ENCODE results near the gene IFIT3.

Gene IFIT3

DNA sequence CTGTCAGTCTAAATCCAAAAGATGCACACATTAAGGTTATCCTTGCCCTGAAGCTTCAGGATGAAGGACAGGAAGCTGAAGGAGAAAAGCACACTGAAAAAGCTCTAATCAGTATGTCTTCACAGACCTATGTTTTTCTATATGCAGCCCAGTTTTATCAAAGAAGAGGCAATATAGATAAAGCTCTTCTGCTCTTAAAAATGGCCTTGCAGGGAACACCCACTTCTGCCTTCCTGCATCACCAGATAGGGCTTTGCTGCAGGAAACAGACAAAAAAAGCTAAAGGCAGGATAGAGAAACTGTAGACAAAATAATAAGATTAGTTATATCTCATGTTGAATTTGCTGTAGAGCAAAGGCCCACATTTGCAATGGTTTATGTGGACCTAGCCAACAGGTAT lies 35.1 kb downstream of the IFIT3 start:
- DNase-seq, result no peak

DNA sequence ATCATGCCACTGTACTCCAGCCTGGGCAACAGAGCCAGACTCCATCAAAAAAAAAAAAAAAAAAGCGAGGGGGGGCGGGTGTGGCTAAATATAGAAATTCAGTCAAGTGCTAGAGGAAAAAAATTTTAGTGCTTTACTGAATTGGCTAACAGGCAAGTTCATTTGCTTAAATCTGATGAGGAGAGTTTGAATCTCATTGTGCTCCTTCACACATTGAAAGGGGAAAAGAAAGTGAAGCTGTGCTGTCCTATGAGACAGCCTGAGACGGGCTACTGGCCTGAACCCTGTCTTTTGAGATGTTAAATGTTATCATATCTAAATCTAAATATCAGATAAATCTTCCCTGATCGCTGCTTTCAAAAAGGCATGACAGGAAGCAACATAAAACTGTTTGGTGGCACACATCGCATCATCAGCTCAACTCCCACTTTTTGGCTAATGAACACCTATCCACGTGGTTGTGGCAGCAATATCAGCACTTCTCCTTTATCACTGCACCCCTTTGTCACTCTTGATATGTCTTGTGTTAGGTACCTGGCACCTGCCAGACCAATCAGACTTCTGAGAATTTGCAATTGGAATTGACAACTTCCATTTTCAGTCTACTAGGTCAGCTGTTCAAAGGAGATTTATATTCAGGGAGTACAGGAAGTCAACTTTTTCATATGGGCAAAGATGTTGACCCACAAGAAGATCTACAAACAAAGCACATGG lies 36.1 kb downstream of the IFIT3 start:
- no peak for DNase-seq

DNA sequence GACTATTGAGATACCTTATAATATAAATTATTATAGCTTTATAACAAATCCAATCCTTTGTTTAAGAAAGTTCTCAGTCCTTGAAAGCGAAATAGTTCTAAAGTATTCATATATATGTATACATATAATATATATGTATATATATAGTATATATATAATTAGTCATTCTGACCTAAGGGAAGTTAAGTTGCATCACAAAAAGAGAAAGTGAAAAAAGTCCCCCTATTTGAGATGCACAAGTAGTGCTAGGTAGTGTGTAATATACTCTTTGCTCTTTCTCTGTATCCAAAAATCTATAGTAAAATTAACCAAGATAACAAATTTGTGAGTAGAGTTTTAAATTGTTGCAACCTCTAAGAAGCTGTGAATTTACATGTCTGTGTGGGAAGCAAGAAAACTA lies 36.7 kb downstream of the IFIT3 start:
- DNase-seq, result no peak

DNA sequence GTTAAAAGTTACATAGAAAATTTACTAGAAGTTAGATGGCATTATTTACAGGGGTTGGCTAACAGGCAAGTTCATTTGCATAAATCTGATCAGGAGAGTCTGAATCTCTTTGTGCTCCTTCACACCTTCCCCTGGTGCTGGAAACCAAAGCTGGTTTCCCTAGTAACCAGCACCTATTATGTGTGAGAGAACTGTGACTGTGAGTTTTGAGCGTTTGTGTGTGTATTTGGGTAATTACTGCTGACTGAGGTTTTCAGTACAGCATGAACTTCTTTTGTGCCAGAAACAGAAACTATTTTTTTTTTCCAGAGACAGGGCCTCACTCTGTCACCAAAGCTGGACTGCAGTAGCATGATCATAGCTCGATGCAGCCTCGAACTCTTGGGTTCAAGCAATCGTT lies 39.7 kb downstream of the IFIT3 start:
- DNase-seq, result no peak

DNA sequence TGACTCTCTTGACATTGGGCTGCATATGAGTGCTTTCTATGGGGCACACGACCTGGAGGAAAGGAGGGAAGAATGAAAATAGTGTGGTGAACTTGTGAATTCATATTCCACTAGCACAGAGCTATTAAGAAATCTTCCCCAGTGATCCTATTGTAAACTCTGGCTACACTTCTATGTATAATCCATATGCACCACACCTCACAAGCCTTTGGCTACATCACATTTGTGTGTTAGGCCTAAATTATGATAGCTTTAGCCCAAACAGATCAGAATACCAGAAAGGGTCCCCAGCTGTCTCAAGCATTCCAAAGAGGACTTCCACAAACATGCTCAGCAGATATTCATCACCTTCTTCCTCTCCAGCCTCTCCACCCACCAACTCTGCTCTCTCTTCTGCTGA lies 40.3 kb downstream of the IFIT3 start:
- no peak for DNase-seq

DNA sequence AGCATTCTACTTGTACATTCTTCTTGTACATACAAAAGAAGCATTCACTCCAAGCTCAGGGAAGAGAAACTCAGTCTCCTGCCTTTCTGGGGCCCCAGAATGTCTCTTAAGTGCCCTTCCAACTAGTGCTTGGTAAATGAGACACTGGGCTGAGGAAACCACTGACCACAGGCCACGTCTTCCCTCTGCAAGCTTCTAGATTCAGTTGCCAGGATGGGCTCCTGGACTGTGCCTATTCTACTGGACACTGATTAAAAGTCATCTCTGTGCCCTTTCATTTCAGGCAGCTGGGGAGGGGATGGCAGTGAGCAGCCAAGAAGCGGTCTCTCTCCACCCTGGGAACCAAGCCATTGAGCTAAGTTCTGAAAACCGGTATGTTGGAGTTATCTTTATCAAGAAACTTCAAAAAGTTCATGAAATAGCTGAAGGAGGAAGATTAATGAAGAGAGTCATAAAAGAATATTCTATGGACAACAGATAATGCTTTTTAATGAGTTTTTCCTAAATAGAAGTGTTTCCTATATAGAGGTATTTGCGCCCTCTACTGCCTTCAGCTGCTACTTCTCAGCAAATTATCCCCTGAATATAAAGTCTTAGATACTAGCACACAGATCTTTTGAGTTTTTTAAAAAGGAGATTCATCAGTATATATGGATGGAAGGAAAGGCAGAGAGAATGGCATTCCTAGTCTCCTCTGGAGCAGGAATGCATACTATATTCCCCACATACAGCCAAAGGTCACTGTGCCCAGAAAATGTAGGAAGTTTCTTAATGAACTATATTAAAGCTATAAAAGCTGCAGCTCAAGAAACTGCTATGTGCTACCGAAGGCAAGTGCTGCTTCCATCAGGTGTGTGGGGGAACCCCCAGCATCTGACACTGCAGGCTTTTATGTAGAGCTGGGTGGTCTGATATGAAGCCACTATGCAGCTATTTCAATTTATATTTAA lies 41.6 kb downstream of the IFIT3 start:
- no peak for DNase-seq

DNA sequence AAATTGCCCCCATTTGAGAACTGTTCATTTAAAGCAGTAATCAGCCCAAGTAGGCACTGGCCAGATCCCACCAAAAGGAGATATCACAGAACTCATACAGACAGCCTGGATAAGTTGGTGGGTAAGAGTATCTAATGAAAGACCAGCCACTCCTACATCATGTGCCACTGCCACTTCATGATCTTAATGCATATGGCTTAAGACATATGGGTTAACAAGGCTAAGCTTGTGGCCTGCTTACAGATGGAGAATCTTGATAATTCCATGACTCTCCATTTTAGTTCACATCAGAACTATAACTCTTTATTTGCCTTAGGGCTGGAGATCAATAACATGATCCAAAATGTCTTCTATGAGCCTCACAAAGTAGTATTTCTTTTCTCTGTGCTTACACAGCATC lies 43.3 kb downstream of the IFIT3 start:
- no peak for DNase-seq

DNA sequence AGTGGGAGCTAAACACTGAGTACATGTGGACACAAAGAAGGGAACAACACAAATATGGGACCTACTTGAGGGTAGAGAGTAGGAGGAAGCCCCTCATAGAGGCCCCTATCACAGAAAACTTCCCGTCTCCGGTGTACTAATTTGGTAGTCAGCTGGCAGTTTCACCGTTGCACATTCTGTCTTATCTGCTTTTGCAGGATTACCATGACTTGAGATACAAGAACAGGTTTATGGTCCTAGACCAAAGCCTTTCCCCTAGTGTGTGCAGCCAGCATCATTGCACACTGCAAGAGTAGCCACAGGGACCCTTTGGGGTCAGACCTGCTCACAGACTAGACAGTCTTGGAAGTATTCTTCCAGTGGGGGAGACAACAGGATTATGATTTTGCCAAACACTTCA lies 44.2 kb downstream of the IFIT3 start:
- DNase-seq, result no peak

DNA sequence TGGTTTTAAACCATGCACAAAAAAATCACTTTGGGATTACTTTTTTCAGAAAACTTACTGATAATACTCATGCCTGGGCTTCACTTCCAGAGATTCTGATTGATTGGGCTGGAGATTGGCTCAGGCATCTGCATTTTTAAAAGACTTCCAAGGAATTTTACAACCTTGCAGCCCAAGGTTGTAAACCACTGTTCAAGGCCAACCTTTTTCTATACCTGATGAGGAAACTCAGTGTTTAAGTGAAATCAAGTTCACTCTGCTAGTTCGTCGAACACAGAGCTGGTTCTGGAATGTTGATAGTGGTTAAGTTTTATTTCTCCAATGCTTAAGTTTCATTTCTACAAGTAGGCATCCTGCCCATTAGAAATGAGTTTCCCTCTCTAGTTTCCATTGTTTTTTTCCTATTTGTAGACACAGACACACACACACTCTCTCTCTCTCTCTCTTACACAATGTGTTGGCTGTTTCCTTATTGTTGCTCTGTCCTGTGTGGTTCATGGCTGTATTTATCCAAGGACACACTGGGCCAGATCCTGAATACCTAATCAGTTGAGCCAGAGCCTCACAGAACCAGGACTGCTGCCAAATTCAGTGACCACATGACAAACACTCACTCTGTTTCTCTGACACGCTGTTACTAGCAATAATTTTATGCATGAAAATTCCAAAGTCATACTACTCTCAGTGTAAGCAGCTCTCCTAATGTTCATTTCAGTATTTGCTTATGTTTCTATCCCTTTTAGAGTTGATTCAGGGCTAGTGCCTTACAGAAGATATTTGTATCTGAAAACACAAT lies 46.3 kb downstream of the IFIT3 start:
- DNase-seq, result no peak

DNA sequence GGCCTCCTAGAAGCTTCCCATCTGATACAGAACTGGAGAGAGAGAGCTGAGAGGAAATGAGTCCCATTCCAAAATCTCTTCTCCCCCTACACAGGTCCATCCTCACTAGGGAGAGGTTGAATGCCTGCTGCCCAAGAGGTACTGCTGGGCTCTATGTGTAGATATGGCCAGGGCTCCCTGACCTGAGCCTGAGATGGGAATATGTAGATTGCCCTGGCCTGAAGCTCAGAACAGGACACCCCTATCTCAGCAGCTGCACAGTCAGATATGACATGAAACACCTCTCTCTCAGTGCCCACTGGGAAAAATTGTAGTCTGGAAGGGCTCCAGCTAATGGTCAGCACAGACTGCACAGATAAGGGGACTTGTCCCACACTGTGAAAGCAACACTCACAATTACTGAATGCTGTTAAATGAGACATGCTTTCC lies 46.9 kb downstream of the IFIT3 start:
- no peak for DNase-seq

DNA sequence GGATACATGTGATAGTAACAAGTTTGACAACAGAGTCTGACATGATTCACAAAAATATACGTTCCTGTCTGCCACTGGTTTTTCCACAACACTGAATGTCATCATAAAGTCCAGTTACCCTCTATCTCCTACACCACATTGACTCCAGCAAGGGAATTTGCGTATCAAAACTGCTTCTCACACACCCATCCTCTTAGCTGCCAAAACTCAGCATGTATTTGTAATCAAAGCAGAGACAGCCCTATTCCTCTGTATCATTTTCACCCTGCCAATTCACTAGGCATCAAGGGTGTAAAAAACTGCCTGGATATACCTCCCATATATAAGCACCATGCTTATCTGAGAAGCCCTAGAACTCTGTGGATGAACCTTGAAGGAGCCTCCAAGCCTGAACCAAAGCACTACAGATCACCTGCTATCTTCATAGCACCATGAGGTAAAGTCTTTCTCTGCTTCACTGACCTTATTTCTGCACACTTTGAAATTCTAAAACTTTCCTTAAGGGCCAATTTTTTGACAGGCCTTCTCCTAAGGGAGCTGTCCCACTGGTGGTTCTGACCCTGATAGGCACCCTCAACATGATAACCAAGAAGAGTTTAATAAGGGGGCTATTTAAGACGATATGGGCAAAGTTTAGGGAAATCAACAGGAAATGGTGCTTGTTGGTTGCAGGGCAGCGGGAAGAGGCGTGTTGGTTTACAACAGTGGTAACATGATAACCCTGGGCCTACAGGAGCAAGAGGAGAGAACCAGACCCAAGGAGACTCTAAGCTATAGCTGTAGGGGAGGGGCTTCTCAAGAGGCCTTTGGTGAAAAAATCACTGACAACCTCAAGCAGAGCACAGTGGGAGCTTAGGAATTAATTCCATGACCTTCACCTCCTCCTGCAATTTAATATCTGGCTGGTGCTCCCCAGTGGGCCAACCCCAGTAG lies 50.2 kb downstream of the IFIT3 start, which contains the start of gene IFIT1B:
Gene IFIT1B (plus strand): TSS at position 352 of the 933 bp plus-strand sequence. CDS start 80 bp downstream, at position 432.
- no peak for DNase-seq

DNA sequence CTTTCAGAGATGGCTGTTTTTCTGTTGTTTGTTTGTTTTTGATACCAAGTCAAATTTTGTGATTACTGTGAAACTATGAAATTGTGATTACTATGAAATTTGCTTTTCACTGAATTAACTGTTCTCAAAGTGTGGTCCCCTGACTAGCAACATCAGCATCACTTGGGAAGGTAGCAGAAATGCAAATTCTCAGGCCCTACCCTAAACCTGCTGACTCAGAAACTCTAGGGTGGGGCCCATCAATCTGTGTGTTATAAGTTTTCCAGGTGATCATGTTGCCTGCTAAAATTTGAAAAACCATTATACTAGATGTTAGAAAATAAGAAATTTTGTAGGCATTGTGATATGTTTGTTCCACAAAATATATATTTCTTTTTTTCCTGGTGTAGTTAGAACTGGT lies 51.3 kb downstream of the IFIT3 start:
- no peak for DNase-seq

DNA sequence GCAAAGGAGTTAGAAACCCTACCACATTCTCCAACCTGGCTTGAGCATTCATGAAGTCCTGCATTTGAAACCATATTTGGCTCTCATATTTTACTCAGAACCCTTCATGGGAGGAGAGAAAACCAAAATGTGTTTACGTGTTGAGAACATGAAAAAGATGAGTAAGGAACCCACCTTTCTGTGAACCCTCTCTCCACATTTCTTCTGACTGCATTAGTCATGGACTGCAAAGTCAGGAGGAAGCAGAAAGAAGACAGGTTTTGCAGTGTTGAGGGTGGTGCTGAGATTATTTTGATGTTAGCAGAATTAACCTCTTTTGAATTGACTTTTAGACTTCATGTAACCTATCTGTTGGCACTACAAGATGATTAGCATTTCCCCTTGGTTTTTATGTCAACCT lies 55.0 kb downstream of the IFIT3 start:
- DNase-seq, result no peak

DNA sequence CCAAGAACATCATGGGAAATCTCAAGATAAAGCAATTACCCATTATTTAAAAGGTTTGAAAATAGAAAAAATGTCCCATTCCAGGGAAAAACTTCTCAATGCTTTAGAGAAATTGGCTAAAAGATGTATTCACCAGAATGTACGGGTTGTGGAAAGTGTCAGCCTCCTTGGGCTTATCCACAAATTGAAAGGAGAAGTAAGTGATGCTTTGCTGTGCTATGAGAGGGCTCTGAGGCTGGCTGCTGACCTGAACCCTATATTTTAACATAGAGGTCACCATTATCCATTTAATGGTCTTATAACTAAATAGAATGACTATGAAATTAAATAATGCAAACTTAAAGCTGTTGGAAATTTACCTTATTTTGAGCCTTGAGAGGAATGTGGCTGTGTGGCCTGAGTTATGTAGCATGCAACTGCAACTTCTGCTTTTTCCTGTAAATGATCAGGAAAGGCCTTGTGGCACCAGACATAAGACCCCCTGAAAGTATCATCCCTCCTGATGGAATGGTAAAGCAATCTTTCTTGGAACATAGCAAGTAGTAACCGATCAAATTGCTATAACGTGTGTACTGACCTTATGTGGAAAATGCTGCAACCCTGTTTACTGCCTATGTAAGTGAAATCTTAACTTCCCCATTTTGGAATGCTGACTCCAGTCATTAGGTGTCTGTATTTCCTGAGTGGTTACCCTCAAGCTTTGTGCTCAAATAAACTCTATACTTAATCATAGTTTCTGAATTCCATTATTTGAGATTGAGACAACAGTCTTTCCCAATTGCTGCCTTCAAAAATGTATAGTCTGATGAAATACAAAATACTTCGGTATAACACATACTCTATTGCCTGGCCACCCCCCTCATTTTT lies 56.9 kb downstream of the IFIT3 start:
- DNase-seq, result no peak

DNA sequence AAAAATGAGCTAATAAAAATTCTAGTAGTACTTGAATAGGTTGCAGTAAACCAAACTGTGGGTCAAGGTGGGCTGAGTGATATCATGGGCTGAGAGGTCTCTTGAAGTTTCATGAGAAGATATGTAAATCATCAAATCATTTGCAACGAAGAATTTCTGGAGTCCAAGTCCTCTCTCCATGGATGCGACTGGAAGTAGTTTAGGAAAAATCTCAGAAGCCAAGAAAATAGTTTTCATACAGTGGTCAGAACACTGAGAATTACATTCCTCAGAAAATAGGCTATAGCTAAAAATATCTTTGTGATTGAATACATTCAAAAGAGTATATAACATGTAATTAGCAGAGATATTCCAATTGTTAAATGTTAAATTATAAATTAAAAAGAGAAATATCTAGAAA lies 61.0 kb downstream of the IFIT3 start:
- no peak for DNase-seq

DNA sequence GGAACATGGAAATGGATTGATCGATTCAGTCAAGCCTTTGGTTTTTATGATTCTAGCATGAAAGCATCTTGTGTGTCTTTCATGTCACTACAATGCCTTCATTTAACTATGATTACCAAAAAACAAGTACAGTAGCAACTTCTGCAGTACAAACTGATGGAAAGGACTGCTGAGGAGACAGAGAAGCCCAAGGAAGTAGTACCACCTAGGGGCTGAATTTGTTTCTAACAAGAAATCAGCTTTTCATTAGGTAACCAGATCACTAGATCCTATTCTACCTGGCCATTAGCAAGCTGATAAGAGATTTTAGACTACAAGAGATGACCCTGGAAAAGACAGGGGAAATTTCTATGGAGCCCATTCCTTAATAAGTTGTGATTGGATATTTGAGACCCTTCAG lies 61.5 kb downstream of the IFIT3 start:
- no peak for DNase-seq
